Fibroblast of the aortic adventitia (primary cell): ENCODE results near the gene MAD1L1. TPM values are rescaled to one million over a fixed set of nuclear protein-coding genes. Genes with fewer than 3 reads are reported as not detected.

Experiments used
- DNase-seq: peaks from one replicate; pipeline ENCODE4 v3.0.0-alpha.2; 2010; ENCODE audit warnings: low read depth
- H3K4me3 ChIP-seq: 2 replicates; pipeline ENCODE4 v1.5.1; 2011; ENCODE audit warnings: low read depth, mild to moderate bottlenecking, control low read depth, low read length, moderate library complexity
- total RNA-seq: library from RNA; depleted of rRNA; stranded (reverse); fragments of >200 nt; gene quantifications from 2 replicates; pipeline ENCODE4 v1.2.3, GENCODE V29; 2012; ENCODE audit warnings: low replicate concordance
- TF ChIP-seq, protein P1 (sequence below): IDR thresholded peaks from 2 replicates; pipeline ENCODE4 v1.5.1; 2011; ENCODE audit warnings: mild to moderate bottlenecking, low read length, control low read depth, inconsistent platforms; ENCODE audit not compliant: insufficient read depth

MAD1L1 gene
- total RNA-seq, 1 donor, result 22.9 TPM

- no peak for DNase-seq
- TF ChIP-seq, protein P1, sequence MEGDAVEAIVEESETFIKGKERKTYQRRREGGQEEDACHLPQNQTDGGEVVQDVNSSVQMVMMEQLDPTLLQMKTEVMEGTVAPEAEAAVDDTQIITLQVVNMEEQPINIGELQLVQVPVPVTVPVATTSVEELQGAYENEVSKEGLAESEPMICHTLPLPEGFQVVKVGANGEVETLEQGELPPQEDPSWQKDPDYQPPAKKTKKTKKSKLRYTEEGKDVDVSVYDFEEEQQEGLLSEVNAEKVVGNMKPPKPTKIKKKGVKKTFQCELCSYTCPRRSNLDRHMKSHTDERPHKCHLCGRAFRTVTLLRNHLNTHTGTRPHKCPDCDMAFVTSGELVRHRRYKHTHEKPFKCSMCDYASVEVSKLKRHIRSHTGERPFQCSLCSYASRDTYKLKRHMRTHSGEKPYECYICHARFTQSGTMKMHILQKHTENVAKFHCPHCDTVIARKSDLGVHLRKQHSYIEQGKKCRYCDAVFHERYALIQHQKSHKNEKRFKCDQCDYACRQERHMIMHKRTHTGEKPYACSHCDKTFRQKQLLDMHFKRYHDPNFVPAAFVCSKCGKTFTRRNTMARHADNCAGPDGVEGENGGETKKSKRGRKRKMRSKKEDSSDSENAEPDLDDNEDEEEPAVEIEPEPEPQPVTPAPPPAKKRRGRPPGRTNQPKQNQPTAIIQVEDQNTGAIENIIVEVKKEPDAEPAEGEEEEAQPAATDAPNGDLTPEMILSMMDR, result no peak
- H3K4me3 ChIP-seq, result no peak overlapping the region
Measured at GRCh38 chr7:1910081-1910685, 322.6 kb downstream of the MAD1L1 start.

GRCh38 chr7:1909476-1909875 is 323.3 kb downstream of the MAD1L1 start:
- TF ChIP-seq, protein P1, result no peak
- H3K4me3 ChIP-seq, result no peak overlapping the region
- no peak for DNase-seq

DNA sequence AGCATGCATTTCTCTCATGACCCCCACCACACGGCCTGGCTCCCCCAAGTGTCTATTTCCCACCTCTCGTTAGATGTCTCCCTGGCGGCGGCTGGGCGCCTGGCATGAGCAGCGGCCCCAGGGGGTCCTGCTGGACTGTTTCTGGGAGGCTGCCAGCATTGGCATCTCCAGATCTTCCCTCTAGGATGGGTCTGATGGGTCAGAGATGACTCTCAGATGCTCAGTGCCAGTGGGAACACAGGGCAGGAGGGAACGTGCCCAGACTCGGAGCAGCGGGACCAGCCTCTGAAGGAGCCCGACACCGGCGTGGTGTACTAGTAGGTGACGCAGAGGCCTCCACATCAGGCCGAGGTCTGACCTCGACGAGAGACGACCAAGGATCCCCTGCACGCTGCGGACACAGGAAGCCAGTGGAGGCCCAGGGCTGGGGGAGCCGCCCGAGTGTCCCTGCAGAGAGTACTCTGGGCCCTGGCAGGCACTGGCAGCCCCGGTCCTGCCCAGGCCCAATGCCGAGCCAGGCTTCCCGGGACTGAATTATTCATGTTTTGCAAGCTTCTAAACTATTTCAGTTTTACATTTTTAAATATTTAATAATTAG is 323.8 kb downstream of the MAD1L1 start:
- no peak overlapping the region for H3K4me3 ChIP-seq

GRCh38 chr7:1907751-1908365 is 324.9 kb downstream of the MAD1L1 start:
- TF ChIP-seq, protein P1, result no peak
- H3K4me3 ChIP-seq, result no peak overlapping the region
- DNase-seq, result no peak

More for the DNA sequence above, 323.8 kb downstream of the MAD1L1 start:
- no peak for DNase-seq
- TF ChIP-seq, protein P1, result no peak

- H3K4me3 ChIP-seq, result no peak overlapping the region
- TF ChIP-seq, protein P1, result no peak
- DNase-seq, result no peak
Measured at GRCh38 chr7:1906988-1907745, 325.6 kb downstream of the MAD1L1 start.

DNA sequence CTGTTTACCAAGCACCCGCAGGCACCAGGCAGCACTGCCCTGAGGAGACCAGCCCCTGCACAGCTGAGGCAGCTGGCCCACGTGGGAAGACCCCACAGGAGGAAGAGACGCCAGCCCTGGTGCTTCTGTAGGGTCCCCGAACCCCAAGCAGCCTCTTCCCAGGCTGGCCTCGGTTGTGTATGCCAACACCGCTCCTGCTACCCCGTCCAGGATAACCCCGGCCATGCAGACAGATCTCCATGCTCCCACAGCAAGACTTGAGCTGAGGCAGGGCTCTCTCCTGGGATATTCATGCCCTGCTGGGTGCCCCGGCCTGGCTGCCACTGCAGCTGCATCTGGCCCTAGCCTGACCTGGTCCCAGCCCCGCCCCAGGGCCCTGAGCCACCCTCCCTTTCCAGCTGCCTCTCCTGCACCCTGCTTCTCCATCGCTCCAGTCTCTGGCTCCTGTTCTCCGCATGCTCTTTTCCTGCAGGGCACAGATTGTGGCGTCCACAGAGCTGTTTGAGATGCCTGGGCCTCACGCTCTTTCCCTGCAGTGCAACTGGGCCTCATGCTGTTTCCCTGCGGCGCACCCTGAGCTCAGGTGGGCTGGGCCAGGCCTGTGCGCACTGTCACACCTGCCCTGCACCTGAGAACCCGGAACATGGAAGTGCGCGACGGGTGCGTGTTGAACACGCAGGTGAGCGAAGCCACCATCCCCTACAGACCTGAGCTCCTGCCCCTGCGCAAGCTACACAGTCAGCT is 326.5 kb downstream of the MAD1L1 start:
- H3K4me3 ChIP-seq, result no peak overlapping the region
- TF ChIP-seq, protein P1, result no peak
- no peak for DNase-seq
